Measurements from ENCODE around the gene ANXA5. TPM values are rescaled to one million over a fixed set of nuclear protein-coding genes. Genes with fewer than 3 reads are reported as not detected.
"Not testable (repeated sequence)": the region's sequence is repeated elsewhere in the genome, so short reads cannot be mapped to it uniquely, and the experiment has no call there.

The ANXA5 gene
- total and polyA plus RNA-seq, 2 donors (not counting 1 experiment from before 2014, with no cell fraction given): 42.4 to 67.8 TPM

GRCh38 chr4:121662225-121662624 lies 34.6 kb downstream of the ANXA5 start:
- ChIA-PET CTCF (no interaction called here), POLR2A (no interaction called here)
- Histone ChIP-seq H4K20me1 (ENCODE audit: control insufficient read depth, insufficient read depth, low read length, poor library complexity, severe bottlenecking) (no peaks in the 10 kb centered on the region), H3K4me3 (ENCODE audit: control extremely low read depth in 1 of 5, extremely low read depth in 1 of 5, insufficient read depth in 1 of 5, low read depth in 2 of 5, low read length in 4 of 5) (no peak overlapping the region), H3K4me1 (ENCODE audit: control insufficient read depth in 2 of 2, insufficient read depth in 2 of 2, low read length in 2 of 2) (no peaks in the 10 kb centered on the region), H2AFZ (ENCODE audit: insufficient read depth, low read depth, low read length, poor library complexity, severe bottlenecking) (no peak overlapping the region), H3K9me3 (ENCODE audit: control extremely low read depth in 1 of 3, control insufficient read depth in 2 of 3, insufficient read depth in 1 of 3, low read length in 2 of 3) (no peaks in the 10 kb centered on the region), H3K9ac (ENCODE audit: low read length) (no peak overlapping the region), H3K27me3 (replicated peaks in 1 of 4; ENCODE audit: control extremely low read depth in 1 of 4, control insufficient read depth in 3 of 4, insufficient read depth in 4 of 4, low read length in 3 of 4) (no peaks in the 10 kb centered on the region), H3K27ac (ENCODE audit: low read length in 2 of 2) (no peak overlapping the region), H3K36me3 (replicated peaks in 1 of 2; ENCODE audit: control extremely low read depth in 1 of 2, control insufficient read depth in 1 of 2, extremely low read depth in 1 of 2, insufficient read depth in 2 of 2, low read length in 1 of 2) (no peaks in the 10 kb centered on the region), H3K4me2 (replicated peaks; ENCODE audit: low read depth, low read length, poor library complexity, severe bottlenecking) (no peak overlapping the region), H3K79me2 (ENCODE audit: control insufficient read depth, insufficient read depth, low read length) (no peaks in the 10 kb centered on the region)
- Mint-ChIP-seq H3K4me3 (no peak overlapping the region), H3K9me3 (ENCODE audit: insufficient read depth) (no peaks in the 10 kb centered on the region), H3K4me1 (no peaks in the 10 kb centered on the region), H3K27me3 (no peaks in the 10 kb centered on the region), H3K27ac (no peak overlapping the region)
- TF ChIP-seq, protein P1, sequence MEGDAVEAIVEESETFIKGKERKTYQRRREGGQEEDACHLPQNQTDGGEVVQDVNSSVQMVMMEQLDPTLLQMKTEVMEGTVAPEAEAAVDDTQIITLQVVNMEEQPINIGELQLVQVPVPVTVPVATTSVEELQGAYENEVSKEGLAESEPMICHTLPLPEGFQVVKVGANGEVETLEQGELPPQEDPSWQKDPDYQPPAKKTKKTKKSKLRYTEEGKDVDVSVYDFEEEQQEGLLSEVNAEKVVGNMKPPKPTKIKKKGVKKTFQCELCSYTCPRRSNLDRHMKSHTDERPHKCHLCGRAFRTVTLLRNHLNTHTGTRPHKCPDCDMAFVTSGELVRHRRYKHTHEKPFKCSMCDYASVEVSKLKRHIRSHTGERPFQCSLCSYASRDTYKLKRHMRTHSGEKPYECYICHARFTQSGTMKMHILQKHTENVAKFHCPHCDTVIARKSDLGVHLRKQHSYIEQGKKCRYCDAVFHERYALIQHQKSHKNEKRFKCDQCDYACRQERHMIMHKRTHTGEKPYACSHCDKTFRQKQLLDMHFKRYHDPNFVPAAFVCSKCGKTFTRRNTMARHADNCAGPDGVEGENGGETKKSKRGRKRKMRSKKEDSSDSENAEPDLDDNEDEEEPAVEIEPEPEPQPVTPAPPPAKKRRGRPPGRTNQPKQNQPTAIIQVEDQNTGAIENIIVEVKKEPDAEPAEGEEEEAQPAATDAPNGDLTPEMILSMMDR (IDR thresholded peaks at IDR 0.05): no peak
- no peak for TF ChIP-seq EZH2 (IDR thresholded peaks at IDR 0.05; ENCODE audit: borderline replicate concordance, insufficient read depth, low read depth, low read length, poor library complexity, severe bottlenecking)
- WGBS (ENCODE audit: insufficient coverage): no CpG with 5 or more reads among the region's 5 CpGs
- intact Hi-C loops (cut with micrococcal nuclease): no loop called here
- ATAC-seq (ENCODE audit: low read depth): no peak
- DNase-seq: no peak

DNA sequence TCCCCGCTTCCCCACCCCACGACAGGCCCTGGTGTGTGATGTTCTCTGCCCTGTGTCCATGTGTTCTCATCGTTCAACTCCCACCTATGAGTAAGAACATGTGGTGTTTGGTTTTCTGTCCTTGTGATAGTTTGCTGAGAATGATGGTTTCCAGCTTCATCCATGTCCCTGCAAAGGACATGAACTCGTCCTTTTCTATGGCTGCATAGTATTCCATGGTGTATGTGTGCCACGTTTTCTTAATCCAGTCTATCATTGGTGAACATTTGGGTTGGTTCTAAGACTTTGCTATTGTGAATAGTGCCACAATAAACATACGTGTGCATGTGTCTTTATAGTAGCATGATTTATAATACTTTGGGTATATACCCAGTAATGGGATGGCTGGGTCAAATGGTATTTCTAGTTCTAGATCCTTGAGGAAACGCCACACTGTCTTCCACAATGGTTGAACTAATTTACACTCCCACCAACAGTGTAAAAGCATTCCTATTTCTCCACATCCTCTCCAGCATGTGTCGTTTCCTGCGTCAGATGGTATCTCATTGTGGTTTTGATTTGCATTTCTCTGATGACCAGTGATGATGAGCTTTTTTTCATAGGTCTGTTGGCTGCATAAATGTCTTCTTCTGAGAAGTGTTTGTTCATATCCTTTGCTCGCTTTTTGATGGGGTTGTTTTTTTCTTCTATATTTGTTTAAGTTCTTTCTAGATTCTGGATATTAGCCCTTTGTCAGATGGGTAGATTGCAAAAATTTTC lies 36.4 kb downstream of the ANXA5 start:
- H3K36me3 ChIP-seq (replicated peaks in 1 of 2; ENCODE audit: control extremely low read depth in 1 of 2, control insufficient read depth in 1 of 2, extremely low read depth in 1 of 2, insufficient read depth in 2 of 2, low read length in 1 of 2); POLR2A ChIA-PET; intact Hi-C loops (cut with micrococcal nuclease); H3K4me3 Mint-ChIP-seq; H3K4me1 ChIP-seq (ENCODE audit: control insufficient read depth in 2 of 2, insufficient read depth in 2 of 2, low read length in 2 of 2); CTCF ChIA-PET; H3K27ac Mint-ChIP-seq; H3K27me3 ChIP-seq (replicated peaks in 1 of 4; ENCODE audit: control extremely low read depth in 1 of 4, control insufficient read depth in 3 of 4, insufficient read depth in 4 of 4, low read length in 3 of 4); H3K9me3 ChIP-seq (ENCODE audit: control extremely low read depth in 1 of 3, control insufficient read depth in 2 of 3, insufficient read depth in 1 of 3, low read length in 2 of 3); H3K4me1 Mint-ChIP-seq; H3K27ac ChIP-seq (ENCODE audit: low read length in 2 of 2); H2AFZ ChIP-seq (ENCODE audit: insufficient read depth, low read depth, low read length, poor library complexity, severe bottlenecking); H3K4me2 ChIP-seq (replicated peaks; ENCODE audit: low read depth, low read length, poor library complexity, severe bottlenecking); H3K4me3 ChIP-seq (ENCODE audit: control extremely low read depth in 1 of 5, extremely low read depth in 1 of 5, insufficient read depth in 1 of 5, low read depth in 2 of 5, low read length in 4 of 5); H3K27me3 Mint-ChIP-seq; H3K79me2 ChIP-seq (ENCODE audit: control insufficient read depth, insufficient read depth, low read length); DNase-seq; H4K20me1 ChIP-seq (ENCODE audit: control insufficient read depth, insufficient read depth, low read length, poor library complexity, severe bottlenecking); H3K9ac ChIP-seq (ENCODE audit: low read length); H3K9me3 Mint-ChIP-seq (ENCODE audit: insufficient read depth); ATAC-seq (ENCODE audit: low read depth): not testable (repeated sequence)
- WGBS (ENCODE audit: insufficient coverage): 100% methylated on average over 2 of the region's 10 CpGs
